Measurements from ENCODE around the gene MAST3.

MAST3 gene

DNA sequence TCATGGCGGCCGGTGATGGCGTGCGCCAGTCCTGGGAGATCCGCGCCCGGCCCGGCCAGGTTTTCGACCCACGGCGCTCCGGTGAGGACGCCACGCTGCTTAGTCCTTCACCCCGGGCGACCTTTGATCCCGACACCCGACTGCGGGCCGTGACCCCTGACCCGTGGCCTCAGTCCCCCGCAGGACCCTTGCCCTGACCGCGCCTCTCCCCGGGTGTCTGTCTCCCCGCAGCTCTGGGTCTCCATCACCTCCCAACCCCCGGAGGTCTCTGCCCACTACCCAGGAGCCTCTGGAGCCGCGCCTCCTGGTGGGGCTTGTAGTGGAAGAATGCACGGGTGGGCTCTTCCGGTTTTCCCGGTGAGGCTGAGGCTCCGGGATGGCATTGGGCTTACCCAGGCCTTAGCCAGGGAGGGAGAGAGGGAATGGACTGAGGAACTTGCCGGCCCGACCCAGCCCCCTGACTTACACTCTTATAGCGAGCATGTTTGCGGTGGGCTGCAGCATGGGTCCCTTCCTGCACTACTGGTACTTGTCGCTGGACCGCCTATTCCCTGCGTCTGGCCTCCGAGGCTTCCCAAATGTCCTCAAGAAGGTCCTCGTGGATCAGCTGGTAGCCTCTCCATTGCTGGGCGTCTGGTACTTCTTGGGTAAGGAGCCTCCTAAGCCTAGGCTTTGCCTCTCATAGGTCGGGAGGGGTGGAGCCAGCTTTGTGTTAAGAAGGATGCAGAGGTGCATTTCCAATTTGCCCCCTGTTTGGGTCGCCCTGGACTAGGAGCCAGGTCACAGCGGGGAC lies 96.0 kb downstream of the MAST3 start:
- no peak for DNase-seq

DNA sequence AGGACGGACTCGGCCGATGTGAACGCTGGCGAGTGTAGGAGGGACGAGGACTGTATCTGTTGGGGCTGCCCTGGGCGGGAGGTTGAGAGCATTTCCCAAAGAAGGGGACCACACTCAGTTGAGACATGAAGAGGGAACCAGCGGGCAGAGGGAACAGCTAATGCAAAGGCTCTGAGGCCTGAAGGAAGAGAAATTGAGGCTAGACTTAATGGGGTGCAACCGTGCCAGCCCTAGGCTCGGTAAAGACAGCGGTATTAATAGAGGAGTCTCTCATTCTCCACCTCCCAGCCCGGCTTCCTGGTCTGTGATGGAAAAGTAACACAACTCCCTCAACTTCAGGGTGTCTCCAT lies 96.6 kb downstream of the MAST3 start:
- no peak for DNase-seq

DNA sequence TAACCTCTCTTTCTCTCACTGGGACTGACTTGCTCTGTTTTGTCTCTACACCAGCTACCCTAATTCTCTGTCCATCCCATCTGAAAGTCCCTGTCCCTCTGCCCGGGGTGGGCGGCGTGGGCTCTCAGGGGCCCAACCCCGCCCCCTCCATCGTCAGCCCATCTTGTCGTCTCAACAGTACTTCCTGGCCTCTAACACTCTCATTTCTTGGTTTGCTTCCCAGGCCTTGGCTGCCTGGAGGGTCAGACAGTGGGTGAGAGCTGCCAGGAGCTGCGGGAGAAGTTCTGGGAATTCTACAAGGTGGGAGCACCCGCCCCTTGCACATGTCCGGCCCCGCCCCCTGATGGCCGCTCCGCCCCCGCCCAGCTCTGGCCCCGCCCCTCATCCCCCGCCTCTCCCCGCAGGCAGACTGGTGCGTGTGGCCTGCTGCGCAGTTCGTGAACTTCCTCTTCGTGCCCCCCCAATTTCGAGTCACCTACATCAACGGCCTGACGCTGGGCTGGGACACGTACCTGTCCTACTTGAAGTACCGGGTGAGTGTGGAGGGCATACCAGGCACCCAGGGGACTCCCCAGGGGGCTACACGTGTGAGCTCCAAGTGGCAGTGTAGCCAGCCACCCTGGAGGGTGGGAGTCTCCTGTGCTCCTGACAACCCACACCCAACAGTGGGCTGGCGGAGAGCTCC lies 97.1 kb downstream of the MAST3 start:
- DNase-seq, result no peak

DNA sequence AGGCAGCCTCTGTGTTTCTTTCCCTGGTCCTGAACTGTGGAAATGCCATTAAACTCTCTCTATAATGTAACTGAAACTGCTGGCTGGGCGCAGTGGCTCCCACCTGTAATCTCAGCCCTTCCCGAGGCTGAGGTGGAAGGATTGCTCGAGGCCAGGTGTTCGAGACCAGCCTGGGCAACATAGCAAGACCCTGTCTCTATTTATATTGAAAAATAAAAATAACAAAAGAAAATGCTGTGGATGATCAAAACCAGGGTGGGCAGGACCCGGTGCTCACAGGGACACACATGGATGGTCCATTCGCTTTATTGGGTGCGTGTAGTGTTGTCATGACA lies 98.9 kb downstream of the MAST3 start:
- DNase-seq, result no peak

DNA sequence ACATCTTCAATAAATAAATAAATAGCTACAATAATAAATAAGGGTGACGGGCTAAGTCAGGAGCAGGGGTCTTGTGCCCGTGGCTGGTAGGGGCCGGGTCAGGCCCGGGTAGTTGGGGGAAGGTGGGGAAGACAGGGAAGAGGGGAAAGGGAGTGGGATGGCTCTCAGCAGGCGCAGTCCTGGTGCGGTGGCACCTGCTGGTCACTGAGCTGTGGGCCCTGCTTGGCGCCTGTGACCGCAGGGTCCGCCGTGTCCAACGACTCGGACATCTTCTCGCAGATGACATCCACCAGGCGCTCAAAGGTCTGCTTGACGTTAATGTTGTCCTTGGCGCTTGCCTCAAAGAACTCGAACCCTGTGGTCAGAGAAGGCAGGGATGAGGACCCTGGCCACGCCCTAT lies 99.7 kb downstream of the MAST3 start:
- DNase-seq, result no peak

DNA sequence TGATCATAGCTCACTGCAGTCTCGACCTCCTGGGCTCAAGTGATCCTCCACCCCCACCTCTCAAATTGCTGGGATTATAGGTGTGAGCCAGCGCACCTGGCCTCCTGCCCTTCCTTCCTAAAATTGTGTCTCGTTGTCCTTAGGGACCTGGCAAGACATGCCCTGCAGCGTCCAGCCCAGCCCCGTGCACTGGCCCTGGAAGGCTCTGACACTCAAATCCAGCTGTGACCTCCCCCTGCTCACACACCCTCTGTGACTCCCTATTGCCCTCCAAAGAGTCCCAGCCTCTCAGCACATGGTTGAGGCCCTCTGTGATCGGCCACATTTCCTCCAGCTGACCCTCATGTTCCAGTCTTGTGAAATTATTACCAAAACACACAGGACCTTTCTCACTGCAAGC lies 100.4 kb downstream of the MAST3 start:
- DNase-seq, result no peak

DNA sequence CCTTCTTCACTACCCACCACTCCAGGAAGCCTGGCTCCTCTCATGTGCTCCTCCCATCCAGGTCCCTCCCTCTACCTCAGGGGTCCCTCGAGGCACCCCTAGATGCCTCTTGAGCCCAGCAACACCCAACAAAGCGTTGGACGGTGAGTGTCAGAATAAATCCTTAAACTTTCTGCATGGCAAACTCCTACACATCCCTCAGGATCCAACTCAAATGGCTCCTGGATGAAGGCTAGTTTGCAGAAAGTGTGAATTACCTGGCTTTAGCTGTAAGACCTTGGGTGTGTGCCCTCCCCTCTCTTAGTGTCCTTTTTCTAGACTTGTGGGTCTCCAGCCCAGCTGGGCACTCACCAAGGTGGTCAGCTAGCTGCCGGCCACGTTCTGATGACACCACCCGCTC lies 100.8 kb downstream of the MAST3 start:
- DNase-seq, result no peak

All from NCI-H1105 (cell line).